Small intestine (tissue), 7 donors: ENCODE measurements around the gene ANAPC7. TPM values are rescaled to one million over a fixed set of nuclear protein-coding genes. Genes with fewer than 3 reads are reported as not detected.
"Not testable (repeated sequence)": the region's sequence is repeated elsewhere in the genome, so short reads cannot be mapped to it uniquely, and the experiment has no call there.

ENCODE experiments used
- DNase-seq, 2 donors: peaks; one replicate each; pipeline versions ENCODE4 v3.0.0 to v3.0.0-alpha.2; 2013
- FAIRE-seq: peaks from 2 replicates; lab custom pipeline; 2012; peaks lifted over from hg19 to GRCh38; lab: Jason Lieb, UNC
- H3K27ac ChIP-seq, 3 donors: one replicate each; pipeline ENCODE4 v1.5.1; 2013; ENCODE audit warnings: low read length in 2 of 3, mild to moderate bottlenecking in 2 of 3, control low read depth in 1 of 3, inconsistent platforms in 1 of 3, low read depth in 1 of 3, moderate library complexity in 1 of 3
- H3K27me3 ChIP-seq, 3 donors: one replicate each; pipeline ENCODE4 v1.6.1; 2013; ENCODE audit warnings: low read length in 3 of 3, inconsistent platforms in 1 of 3; ENCODE audit not compliant: control insufficient read depth in 3 of 3, insufficient read depth in 3 of 3
- H3K36me3 ChIP-seq, 3 donors: one replicate each; pipeline ENCODE4 v1.6.1; 2013; ENCODE audit warnings: low read length in 3 of 3, inconsistent platforms in 1 of 3, low read depth in 1 of 3, mild to moderate bottlenecking in 1 of 3, moderate library complexity in 1 of 3; ENCODE audit not compliant: control insufficient read depth in 3 of 3, insufficient read depth in 2 of 3
- H3K4me1 ChIP-seq, 3 donors: one replicate each; pipeline ENCODE4 v1.6.1; 2013; ENCODE audit warnings: low read length in 2 of 3, inconsistent platforms in 1 of 3, low read depth in 1 of 3, mild to moderate bottlenecking in 1 of 3, moderate library complexity in 1 of 3; ENCODE audit not compliant: control insufficient read depth in 3 of 3, insufficient read depth in 2 of 3
- H3K4me3 ChIP-seq, 3 donors: one replicate each; pipeline ENCODE4 v1.5.1; 2013; ENCODE audit warnings: low read length in 3 of 3, control low read depth in 1 of 3, inconsistent platforms in 1 of 3, low read depth in 1 of 3, mild to moderate bottlenecking in 1 of 3, moderate library complexity in 1 of 3
- H3K9me3 ChIP-seq, 2 donors: one replicate each; pipeline ENCODE4 v1.6.1; 2013; ENCODE audit warnings: low read depth in 1 of 2, low read length in 1 of 2; ENCODE audit not compliant: control insufficient read depth in 2 of 2, insufficient read depth in 1 of 2
- WGBS, 3 donors: extraction: QIAGEN DNeasy Blood & Tissue Kit; methylation state at CpG; one replicate each; pipeline ENCODE4 v1.1.7; 2013; 5-methylcytosine and 5-hydroxymethylcytosine counted together
- polyA plus RNA-seq, 4 donors: library from polyadenylated mRNA; stranded (reverse) in 3 of 4; unstranded in 1 of 4; fragments of 200-250 nt in 3 of 4; fragments of 120-200 nt in 1 of 4; gene quantifications; one replicate each; pipeline versions ENCODE4 v1.2.1 to v1.2.3, GENCODE V29; 2013
- donor health status: healthy with polysubstance abuse.
- donor health status: control.
- donor health status: control.
- donor health status: Bipolar disorder and iron deficiency.
- donor health status: healthy.

The ANAPC7 gene
- polyA plus RNA-seq, 4 donors, result 15.4 to 44.9 (median 24.0) TPM

DNA sequence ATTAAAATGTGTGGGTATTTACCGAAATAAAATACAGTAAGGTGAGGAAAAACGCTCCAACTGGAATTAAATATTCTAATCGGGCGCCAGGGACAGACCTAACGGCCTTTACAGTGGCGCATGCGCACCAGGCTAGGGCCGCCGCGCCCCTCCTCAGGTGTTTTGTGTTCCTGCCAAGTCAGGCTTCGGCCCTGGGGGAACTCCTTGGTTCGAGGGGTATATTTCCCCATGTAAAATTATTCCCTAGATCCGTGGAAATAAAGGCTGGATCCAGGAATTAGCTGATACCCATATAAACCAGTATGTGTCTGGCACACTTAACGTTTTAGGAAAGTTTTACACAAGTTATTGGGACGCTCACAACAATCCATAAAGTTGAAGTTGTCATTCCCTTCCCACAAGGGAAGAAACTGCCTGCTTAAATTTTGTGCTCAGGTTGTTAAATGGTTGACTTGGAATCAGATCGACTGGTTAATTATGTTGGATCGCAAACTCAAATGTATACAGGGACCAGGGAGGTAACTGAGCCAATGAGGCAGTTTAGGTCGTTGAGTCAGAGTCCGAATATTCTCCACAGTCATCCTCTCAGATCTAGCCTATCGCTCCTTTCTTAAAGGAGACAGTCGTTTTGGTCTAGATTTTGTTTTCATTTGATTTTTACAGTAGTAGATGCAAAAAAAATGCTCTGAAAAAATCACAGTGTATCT lies 621 bp upstream of the ANAPC7 start:
- FAIRE-seq, result no peak
- Histone ChIP-seq H3K4me1 (peaks cover 0 to 2% (median 0%) of the 10 kb centered on the region in 3 donors), H3K36me3 (peaks cover 0 to 16% (median 0%) of the 10 kb centered on the region in 3 donors), H3K27ac (peak overlapping the region; percentile 52 to 89 (median 86)), H3K9me3 (no peaks in the 10 kb centered on the region), H3K27me3 (no peaks in the 10 kb centered on the region), H3K4me3 (peak overlapping the region in 2 of 3 donors; percentile 79 to 88)
- DNase-seq, result peak; percentile 77 to 84
- 20 to 23% (median 22%) methylated on average over 21 of the region's 21 CpGs for WGBS, 3 donors

GRCh38 chr12:110382683-110383082 lies 20.8 kb downstream of the ANAPC7 start:
- no peak for DNase-seq
- WGBS, 3 donors, result 84 to 96% (median 90%) methylated on average over 4 of the region's 4 CpGs
- FAIRE-seq, result no peak
- peaks cover 10 to 67% (median 21%) of the 10 kb centered on the region in 3 donors for H3K36me3 ChIP-seq
- no peaks in the 10 kb centered on the region for H3K4me1 ChIP-seq
- H3K27ac ChIP-seq, result no peak overlapping the region
- no peaks in the 10 kb centered on the region for H3K27me3 ChIP-seq
- H3K9me3 ChIP-seq, result no peaks in the 10 kb centered on the region
- H3K4me3 ChIP-seq, result no peak overlapping the region

DNA sequence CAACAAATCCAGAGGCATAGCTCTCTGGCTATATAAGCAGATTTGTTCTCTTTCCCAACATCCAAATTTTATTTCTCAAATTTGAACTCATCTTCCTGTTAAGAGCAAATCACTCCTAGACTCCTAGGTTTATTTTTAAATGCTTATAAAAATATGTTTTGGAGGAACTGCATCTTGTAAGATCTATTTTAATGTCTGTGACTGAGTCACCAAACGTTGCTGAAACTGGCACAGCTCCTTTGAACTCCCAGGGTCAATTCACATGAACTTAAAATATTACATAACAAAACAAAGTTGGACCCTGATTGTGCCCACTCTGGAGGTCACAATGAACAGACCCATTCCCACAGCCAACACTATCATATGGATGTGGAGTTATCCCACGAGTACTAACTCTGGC lies 23.9 kb downstream of the ANAPC7 start:
- Histone ChIP-seq H3K27ac (no peak overlapping the region), H3K9me3 (no peaks in the 10 kb centered on the region), H3K27me3 (no peaks in the 10 kb centered on the region), H3K4me1 (no peaks in the 10 kb centered on the region), H3K36me3 (peaks cover 19 to 72% (median 27%) of the 10 kb centered on the region in 3 donors), H3K4me3 (no peak overlapping the region)
- DNase-seq (no peak), FAIRE-seq (no peak)
- 76 to 79% (median 79%) methylated on average over 2 of the region's 2 CpGs for WGBS, 3 donors

DNA sequence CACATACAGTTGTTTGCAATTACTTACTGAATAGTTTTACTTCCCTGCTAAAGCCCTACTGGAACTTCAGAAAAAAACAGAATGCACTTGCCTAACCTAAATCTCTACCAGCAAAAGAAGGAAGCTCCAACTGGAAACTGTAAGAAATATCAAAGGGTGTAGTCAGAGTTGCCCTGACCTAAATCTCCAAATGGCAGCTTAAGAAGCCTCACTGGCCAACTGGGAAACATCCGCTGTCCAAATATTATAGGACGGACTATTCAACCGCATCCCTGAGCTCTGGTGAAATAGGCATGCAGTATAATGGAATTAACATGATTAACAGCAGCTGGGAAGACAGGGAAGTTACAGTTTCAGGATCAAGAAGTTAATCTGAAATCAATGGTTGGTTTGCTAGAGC lies 24.3 kb downstream of the ANAPC7 start:
- peaks cover 19 to 70% (median 27%) of the 10 kb centered on the region in 3 donors for H3K36me3 ChIP-seq
- WGBS, 3 donors, result 89 to 96% (median 95%) methylated on average over 3 of the region's 3 CpGs
- DNase-seq (no peak), FAIRE-seq (no peak)
- H3K27me3 ChIP-seq, result no peaks in the 10 kb centered on the region
- H3K4me1 ChIP-seq, result no peaks in the 10 kb centered on the region
- H3K4me3 ChIP-seq, result no peak overlapping the region
- no peaks in the 10 kb centered on the region for H3K9me3 ChIP-seq
- H3K27ac ChIP-seq, result no peak overlapping the region

DNA sequence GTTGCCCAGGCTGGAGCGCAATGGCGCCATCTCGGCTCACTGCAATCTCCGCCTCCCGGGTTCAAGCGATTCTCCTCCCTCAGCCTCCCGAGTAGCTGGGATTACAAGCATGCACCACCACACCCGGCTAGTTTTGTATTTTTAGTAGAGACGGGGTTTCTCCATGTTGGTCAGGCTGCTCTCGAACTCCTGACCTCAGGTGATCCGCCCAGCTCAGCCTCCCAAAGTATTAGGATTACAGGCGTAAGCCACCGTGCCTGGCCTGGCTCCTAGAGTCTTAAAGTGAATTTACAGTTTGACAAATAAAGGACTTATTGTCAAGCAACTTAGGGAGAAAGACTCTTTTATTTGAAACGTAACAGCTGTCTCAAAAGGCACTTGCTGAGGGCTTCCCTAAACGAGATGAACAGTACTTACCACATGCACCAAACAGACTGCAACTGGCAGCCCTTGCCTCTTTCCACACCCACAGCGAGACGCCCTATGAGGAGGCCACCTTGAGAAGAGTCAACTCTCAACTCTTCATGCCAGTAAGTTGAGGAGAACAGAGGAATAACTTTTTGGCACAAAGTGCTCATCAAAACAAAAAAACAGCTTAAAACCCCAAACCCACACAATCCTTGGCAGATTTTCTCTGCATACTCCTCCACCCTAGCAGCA lies 25.2 kb downstream of the ANAPC7 start:
- H3K4me3 ChIP-seq, DNase-seq, H3K27ac ChIP-seq, FAIRE-seq, H3K4me1 ChIP-seq, H3K27me3 ChIP-seq, H3K9me3 ChIP-seq: not testable (repeated sequence)
- peaks cover 23 to 72% (median 30%) of the 10 kb centered on the region in 3 donors for H3K36me3 ChIP-seq
- 84 to 91% (median 91%) methylated on average over 17 of the region's 17 CpGs for WGBS, 3 donors

DNA sequence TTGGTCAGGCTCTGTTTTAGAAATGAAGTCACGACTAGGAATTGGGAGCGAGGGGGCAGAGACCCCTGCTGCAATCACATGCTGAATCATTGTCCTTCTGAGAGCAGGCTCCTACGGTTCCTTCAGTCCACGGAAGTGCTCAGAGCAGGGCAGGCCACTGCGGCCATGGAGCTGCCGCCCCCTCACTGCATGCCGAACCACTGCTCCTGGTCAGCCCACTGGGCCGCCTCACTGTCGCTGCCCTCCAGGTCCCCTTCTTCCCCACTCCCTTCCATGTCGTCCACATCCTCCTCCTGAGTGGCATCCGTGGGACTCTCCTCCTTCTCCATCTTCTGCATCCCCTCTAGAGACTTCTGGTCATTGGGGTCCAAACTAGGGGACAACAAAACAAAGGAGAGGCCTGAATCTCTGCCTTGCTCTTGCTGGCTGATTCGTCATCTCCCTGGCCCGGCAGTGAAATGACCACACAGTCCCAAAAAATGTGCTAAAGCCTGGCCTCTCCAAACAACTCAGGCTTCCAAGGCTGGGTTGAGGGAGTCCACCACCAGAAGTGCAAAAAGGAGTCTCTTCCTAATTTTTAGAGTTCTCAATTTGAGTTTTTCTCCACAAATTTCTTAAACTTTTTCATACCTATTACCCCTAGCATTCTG lies 29.4 kb downstream of the ANAPC7 start:
- Histone ChIP-seq H3K36me3 (peaks cover 17 to 74% (median 18%) of the 10 kb centered on the region in 3 donors), H3K27ac (peak overlapping the region in 1 of 3 donors; percentile 23)
- 91 to 95% (median 94%) methylated on average over 10 to 13 of the region's 13 CpGs for WGBS, 3 donors

GRCh38 chr12:110373425-110373824 lies 30.1 kb downstream of the ANAPC7 start:
- no peaks in the 10 kb centered on the region for H3K4me1 ChIP-seq
- FAIRE-seq (no peak), DNase-seq (no peak)
- peak overlapping the region in 1 of 3 donors; percentile 23 for H3K27ac ChIP-seq
- peaks cover 16 to 68% (median 18%) of the 10 kb centered on the region in 3 donors for H3K36me3 ChIP-seq
- H3K27me3 ChIP-seq, result no peaks in the 10 kb centered on the region
- 64 to 81% (median 80%) methylated on average over 2 of the region's 2 CpGs for WGBS, 3 donors
- no peaks in the 10 kb centered on the region for H3K9me3 ChIP-seq
- no peak overlapping the region for H3K4me3 ChIP-seq

More for the DNA sequence above, 29.4 kb downstream of the ANAPC7 start:
- DNase-seq, result no peak
- Histone ChIP-seq H3K9me3 (no peaks in the 10 kb centered on the region), H3K4me1 (no peaks in the 10 kb centered on the region), H3K27me3 (no peaks in the 10 kb centered on the region), H3K4me3 (no peak overlapping the region)
- FAIRE-seq, result no peak

- Histone ChIP-seq H3K4me1 (no peaks in the 10 kb centered on the region), H3K27ac (peak overlapping the region in 1 of 3 donors; percentile 6), H3K9me3 (no peaks in the 10 kb centered on the region), H3K4me3 (no peak overlapping the region), H3K36me3 (peaks cover 13 to 64% (median 18%) of the 10 kb centered on the region in 3 donors), H3K27me3 (no peaks in the 10 kb centered on the region)
- 67 to 94% (median 86%) methylated on average over 4 of the region's 4 CpGs for WGBS, 3 donors
- DNase-seq (no peak), FAIRE-seq (no peak)
These were observed 30.5 kb downstream of the ANAPC7 start for GRCh38 chr12:110373025-110373424.
